A549 (cell line): ENCODE measurements around the gene CDH6. TPM values are rescaled to one million over a fixed set of nuclear protein-coding genes. Genes with fewer than 3 reads are reported as not detected.

ENCODE experiments used
- ATAC-seq, 2 experiments: fragments of 200-7000 bp in 1 of 2; fragments of >200 bp in 1 of 2; cut with Nextera tagmentation in 1 of 2; cut with Tn5 transposase in 1 of 2; 3 replicates each; pipeline versions ENCODE4 v1.8.0 to v1.9.1; 2018 to 2020; ENCODE audit warnings: mild to moderate bottlenecking in 1 of 2, moderate library complexity in 1 of 2
- CTCF ChIA-PET: fragments of 300-600 bp; sonication (Branson Sonifier 250); formaldehyde crosslinking; extraction: SDS; loops from one replicate; lab custom pipeline; 2021; ENCODE audit warnings: antibody characterized with exemption, inconsistent platforms; lab: Yijun Ruan, JAX
- POLR2A ChIA-PET: fragments of 350-600 bp; formaldehyde crosslinking; extraction: SDS; loops from one replicate; lab custom pipeline; 2021; ENCODE audit warnings: antibody characterized with exemption, inconsistent platforms; lab: Yijun Ruan, JAX
- DNase-seq, 2 experiments: peaks; one replicate each; pipeline versions ENCODE4 v3.0.0 to v3.0.0-alpha.2; 2011 to 2016; ENCODE audit warnings: low read depth in 1 of 2, low spot score in 1 of 2
- FAIRE-seq: peaks from 2 replicates; lab custom pipeline; 2011; peaks lifted over from hg19 to GRCh38; lab: Jason Lieb, UNC
- H3K27ac ChIP-seq, 2 experiments: fragments of >200 bp; sonication (Bioruptor Twin); formaldehyde crosslinking; 3 replicates each; pipeline ENCODE4 v1.5.1; 2016 to 2017
- H3K4me1 ChIP-seq: fragments of >200 bp; sonication (Bioruptor Twin); formaldehyde crosslinking; 3 replicates; pipeline ENCODE4 v1.6.1; 2016
- H3K4me2 ChIP-seq: fragments of >200 bp; sonication (Bioruptor Twin); formaldehyde crosslinking; 3 replicates; pipeline ENCODE4 v1.6.1; 2016
- H3K4me3 ChIP-seq: fragments of >200 bp; sonication (Bioruptor Twin); formaldehyde crosslinking; 3 replicates; pipeline ENCODE4 v1.5.1; 2016
- H3K9me3 ChIP-seq: fragments of >200 bp; sonication (Bioruptor Twin); formaldehyde crosslinking; 3 replicates; pipeline ENCODE4 v1.6.1; 2016
- ATOH8 ChIP-seq: fragments of 250-450 bp; sonication (Bioruptor Pico); IDR thresholded peaks from 2 replicates; pipeline ENCODE4 v1.5.0; 2020; ENCODE audit warnings: low read depth, mild to moderate bottlenecking, moderate library complexity
- BCL3 ChIP-seq: fragments of >200 bp; sonication (Bioruptor Twin); formaldehyde crosslinking; IDR thresholded peaks from 3 replicates; pipeline ENCODE4 v1.6.1; 2016
- CBX2 ChIP-seq: fragments of 200-600 bp; sonication (generic); IDR thresholded peaks from 2 replicates; pipeline ENCODE4 v1.6.1; 2016; ENCODE audit warnings: low read depth, mild to moderate bottlenecking, borderline replicate concordance
- CHD2 ChIP-seq: fragments of 150-350 bp; IDR thresholded peaks from 2 replicates; pipeline ENCODE4 v1.6.1; 2014; ENCODE audit warnings: low read length; ENCODE audit not compliant: partially characterized antibody
- CTCF ChIP-seq: fragments of >200 bp; sonication (Bioruptor Twin); formaldehyde crosslinking; IDR thresholded peaks from 3 replicates; pipeline ENCODE4 v1.5.1; 2016
- EHMT2 ChIP-seq: fragments of 200-600 bp; sonication (generic); IDR thresholded peaks from 2 replicates; pipeline ENCODE4 v1.6.1; 2016; ENCODE audit warnings: antibody characterized with exemption, low read depth, mild to moderate bottlenecking, moderate library complexity
- ELK1 ChIP-seq: fragments of 150-350 bp; IDR thresholded peaks from 2 replicates; pipeline ENCODE4 v1.6.1; 2014; ENCODE audit warnings: low read depth, mild to moderate bottlenecking, low read length
- EP300 ChIP-seq, 2 experiments: fragments of >200 bp; sonication (Bioruptor Twin); formaldehyde crosslinking; IDR thresholded peaks; 2 replicates in 1 of 2; 3 replicates in 1 of 2; pipeline ENCODE4 v1.6.1; 2016 to 2017
- ESRRA ChIP-seq: fragments of 150-350 bp; IDR thresholded peaks from 2 replicates; pipeline ENCODE4 v1.6.1; 2014; ENCODE audit warnings: mild to moderate bottlenecking, low read length, borderline replicate concordance
- FOSB ChIP-seq: fragments of 250-450 bp; sonication (Bioruptor Pico); IDR thresholded peaks from 2 replicates; pipeline ENCODE4 v1.5.0; 2020; ENCODE audit warnings: mild to moderate bottlenecking, moderate library complexity
- FOSL2 ChIP-seq, 2 experiments: fragments of 450-650 bp in 1 of 2; fragments of >200 bp in 1 of 2; sonication (Bioruptor Twin) in 1 of 2; formaldehyde crosslinking; IDR thresholded peaks; 2 replicates each; pipeline versions ENCODE4 v1.5.0 to v1.6.1; 2016 to 2020; ENCODE audit warnings: mild to moderate bottlenecking in 1 of 2, moderate library complexity in 1 of 2
- FOXS1 ChIP-seq: fragments of 250-450 bp; sonication (Bioruptor Pico); IDR thresholded peaks from 2 replicates; pipeline ENCODE4 v1.5.0; 2020; ENCODE audit warnings: mild to moderate bottlenecking, moderate library complexity
- HEYL ChIP-seq: fragments of 250-450 bp; sonication (Bioruptor Pico); IDR thresholded peaks from 2 replicates; pipeline ENCODE4 v1.8.0; 2021; ENCODE audit warnings: mild to moderate bottlenecking, moderate library complexity
- MAFK ChIP-seq: fragments of 450-650 bp; IDR thresholded peaks from 2 replicates; pipeline ENCODE4 v1.6.1; 2014; ENCODE audit not compliant: partially characterized antibody
- MAZ ChIP-seq: fragments of 150-350 bp; IDR thresholded peaks from 2 replicates; pipeline ENCODE4 v1.6.1; 2014; ENCODE audit warnings: antibody characterized with exemption, low read depth, low read length, borderline replicate concordance
- RARB ChIP-seq: fragments of 250-450 bp; sonication (Bioruptor Pico); IDR thresholded peaks from 2 replicates; pipeline ENCODE4 v1.8.0; 2021; ENCODE audit warnings: mild to moderate bottlenecking, moderate library complexity
- RCOR1 ChIP-seq: fragments of 150-350 bp; IDR thresholded peaks from 2 replicates; pipeline ENCODE4 v1.6.1; 2014; ENCODE audit warnings: antibody characterized with exemption, low read length, low read depth
- RNF2 ChIP-seq: fragments of 200-600 bp; sonication (generic); IDR thresholded peaks from 2 replicates; pipeline ENCODE4 v1.6.1; 2016; ENCODE audit warnings: low read depth, mild to moderate bottlenecking, antibody characterized with exemption, moderate library complexity, borderline replicate concordance
- TFCP2L1 ChIP-seq: fragments of 250-450 bp; sonication (Bioruptor Pico); IDR thresholded peaks from 2 replicates; pipeline ENCODE4 v1.5.0; 2021; ENCODE audit warnings: mild to moderate bottlenecking
- ZC3H11A ChIP-seq: fragments of 450-650 bp; IDR thresholded peaks from 2 replicates; pipeline ENCODE4 v1.6.1; 2014; ENCODE audit warnings: antibody characterized with exemption, mild to moderate bottlenecking
- ZFP36 ChIP-seq: fragments of 450-650 bp; IDR thresholded peaks from 2 replicates; pipeline ENCODE4 v1.6.1; 2014; ENCODE audit warnings: borderline replicate concordance; ENCODE audit not compliant: partially characterized antibody
- ZNF302 ChIP-seq: fragments of 250-450 bp; sonication (Bioruptor Pico); IDR thresholded peaks from 2 replicates; pipeline ENCODE4 v1.9.0; 2021; ENCODE audit warnings: inconsistent platforms, mild to moderate bottlenecking, moderate library complexity
- ZSCAN20 ChIP-seq: fragments of 250-450 bp; sonication (Bioruptor Pico); IDR thresholded peaks from 2 replicates; pipeline ENCODE4 v1.8.0; 2022; ENCODE audit warnings: mild to moderate bottlenecking, moderate library complexity
- WGBS: methylation state at CpG from one replicate; pipeline ENCODE4 v1.1.6; 2017; ENCODE audit errors: missing lambda C conversion rate; 5-methylcytosine and 5-hydroxymethylcytosine counted together
- polyA plus RNA-seq, 4 experiments: library from polyadenylated mRNA; depleted of rRNA in 3 of 4; stranded (reverse); fragments of >200 nt; fragmentation: RNase III in 1 of 4; extraction: RNeasy Plus Mini Kit Qiagen cat#74134 plus additional on column Dnase treatment in 1 of 4; gene quantifications; 2 replicates in 3 of 4; 3 replicates in 1 of 4; pipeline ENCODE4 v1.2.3, GENCODE V29; 2011 to 2017

Gene CDH6
- polyA plus RNA-seq, 2 of the 4 experiments (the other 2 are of a cell fraction) = 0.25 to 0.61 TPM

- TF ChIP-seq ELK1 (no peak), HEYL (CRISPR knock-in tag) (no peak), EHMT2 (no peak), ZSCAN20 (CRISPR knock-in tag) (no peak), CHD2 (no peak), FOSL2 (IDR thresholded peaks at IDR 0.05) (no peak), FOSL2 (CRISPR knock-in tag; IDR thresholded peaks at IDR 0.05) (no peak), RARB (CRISPR knock-in tag) (no peak)
Measured at GRCh38 chr5:31181376-31181987, 12.0 kb upstream of the CDH6 start (continued).

GRCh38 chr5:31182136-31182535 lies 11.3 kb upstream of the CDH6 start:
- 62% methylated on average over 6 of the region's 6 CpGs for WGBS
- CTCF ChIA-PET = no interaction called here
- H3K4me3 ChIP-seq = no peak overlapping the region
- no peaks in the 10 kb centered on the region for H3K9me3 ChIP-seq
- H3K27ac ChIP-seq = no peak overlapping the region
- no peak for ATAC-seq
- no peak for FAIRE-seq
- POLR2A ChIA-PET = no interaction called here
- no peak for DNase-seq
- no peaks in the 10 kb centered on the region for H3K4me1 ChIP-seq
- no peak overlapping the region for H3K4me2 ChIP-seq
- TF ChIP-seq ZFP36 (no peak), ZNF302 (CRISPR knock-in tag) (no peak), CHD2 (no peak), FOSB (CRISPR knock-in tag) (no peak), EP300 (IDR thresholded peaks at IDR 0.05) (no peak), HEYL (CRISPR knock-in tag) (no peak), CBX2 (no peak), ZC3H11A (no peak), RCOR1 (no peak), MAZ (no peak), ELK1 (no peak), BCL3 (no peak), RNF2 (no peak)

- 54% methylated on average over 7 of the region's 7 CpGs for WGBS
- H3K4me3 ChIP-seq = no peak overlapping the region
- H3K4me1 ChIP-seq = no peaks in the 10 kb centered on the region
- DNase-seq (no peak), FAIRE-seq (no peak), ATAC-seq (no peak)
- POLR2A ChIA-PET = no interaction called here
- CTCF ChIA-PET = interaction anchor here (1.1 to 3.3 kb wide), 9 partner anchors 9 to 1183 kb away, joined by 3 to 14 read pairs (median 6); no protein-coding TSS in a partner anchor
- no peak overlapping the region for H3K4me2 ChIP-seq
- H3K27ac ChIP-seq = no peak overlapping the region
- no peaks in the 10 kb centered on the region for H3K9me3 ChIP-seq
- no peak for TF ChIP-seq CTCF
- TF ChIP-seq ATOH8 (CRISPR knock-in tag) = no peak
- no peak for TF ChIP-seq TFCP2L1 (CRISPR knock-in tag)
- no peak for TF ChIP-seq ESRRA
- no peak for TF ChIP-seq RARB (CRISPR knock-in tag)
- no peak for TF ChIP-seq CBX2
- no peak for TF ChIP-seq MAFK
- no peak for TF ChIP-seq ZNF302 (CRISPR knock-in tag)
- no peak for TF ChIP-seq MAZ
- no peak for TF ChIP-seq FOXS1 (CRISPR knock-in tag)
Measured at GRCh38 chr5:31185951-31186350, 7.5 kb upstream of the CDH6 start.
